Testis (tissue), 2 donors: Measurements from ENCODE around the gene DNHD1.

Experiments
- CTCF ChIP-seq, 3 experiments: fragments of 450-650 bp in 2 of 3; fragments of 200-600 bp in 1 of 3; sonication (generic) in 1 of 3; IDR thresholded peaks; one replicate each; pipeline ENCODE4 v1.5.1; 2016 to 2019; ENCODE audit warnings: antibody characterized with exemption in 3 of 3, mild to moderate bottlenecking in 2 of 3, moderate library complexity in 1 of 3
- POLR2A ChIP-seq: fragments of 450-650 bp; IDR thresholded peaks from one replicate; pipeline ENCODE4 v1.6.1; 2017; ENCODE audit warnings: antibody characterized with exemption, mild to moderate bottlenecking, moderate library complexity

DNA sequence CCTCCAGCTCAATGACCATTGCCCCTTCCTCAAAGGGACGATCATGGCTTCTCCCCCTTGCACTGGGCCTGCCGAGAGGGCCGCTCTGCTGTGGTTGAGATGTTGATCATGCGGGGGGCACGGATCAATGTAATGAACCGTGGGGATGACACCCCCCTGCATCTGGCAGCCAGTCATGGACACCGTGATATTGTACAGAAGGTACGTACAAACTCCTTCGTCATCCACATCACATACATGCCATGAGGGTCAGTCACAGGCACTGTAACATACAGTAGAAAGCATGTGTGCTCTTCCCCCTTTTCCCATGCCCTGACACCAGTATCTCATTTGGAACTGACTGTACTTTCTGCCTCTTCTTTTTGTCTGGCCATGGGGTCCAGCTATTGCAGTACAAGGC, 110.9 kb downstream of the DNHD1 start:
- TF ChIP-seq POLR2A (no peak), CTCF (IDR thresholded peaks at IDR 0.05) (no peak)
